ENCODE results near the gene PRTFDC1. TPM values are rescaled to one million over a fixed set of nuclear protein-coding genes. Genes with fewer than 3 reads are reported as not detected.

Gene PRTFDC1
- total and polyA plus RNA-seq, 2 of the 13 experiments (the other 11 are each of a cell fraction or from before 2014, with no cell fraction given) = not detected

GRCh38 chr10:24869354-24870015, 82.9 kb downstream of the PRTFDC1 start:
- FAIRE-seq = no peak
- no peaks in the 10 kb centered on the region for H4K20me1 ChIP-seq (ENCODE audit: insufficient read depth, low read length)
- H3K4me3 ChIP-seq (replicated peaks in 1 of 3; ENCODE audit: insufficient read depth in 1 of 3, low read depth in 2 of 3, low read length in 3 of 3) = no peak overlapping the region
- H3K27ac ChIP-seq (ENCODE audit: extremely low read length, insufficient read depth, low read length) = no peak overlapping the region
- DNase-seq (ENCODE audit: low spot score) = no peak
- no peak overlapping the region for H3K9ac ChIP-seq (ENCODE audit: insufficient read depth, low read depth, low read length)
- H3K27me3 ChIP-seq (ENCODE audit: control insufficient read depth in 1 of 2, insufficient read depth in 2 of 2, low read length in 2 of 2) = peaks cover 0 to 2% of the 10 kb centered on the region in 2 experiments; a peak in 2 of 5 replicates
- no peak overlapping the region for H3K4me2 ChIP-seq (ENCODE audit: low read depth, low read length)
- H3K36me3 ChIP-seq (replicated peaks in 1 of 2; ENCODE audit: control insufficient read depth in 1 of 2, insufficient read depth in 2 of 2, low read length in 2 of 2) = no peaks in the 10 kb centered on the region
- ChIA-PET POLR2A (no interaction called here), CTCF (ENCODE audit: low intra/inter-chr PET ratio, low total read pairs) (no interaction called here)
- BruUV-seq (replicated peaks) = no TSS peak
- ATAC-seq = no peak
- 0% methylated on average over 2 of the region's 2 CpGs for WGBS (ENCODE audit: low lambda C conversion rate)
- TF ChIP-seq ZFP82 (CRISPR knock-in tag; IDR thresholded peaks at IDR 0.05; ENCODE audit: borderline replicate concordance) = no peak
- no peak for TF ChIP-seq YEATS2 (CRISPR knock-in tag; IDR thresholded peaks at IDR 0.05; ENCODE audit: borderline replicate concordance)
- no peak for TF ChIP-seq CCDC6 (CRISPR knock-in tag; IDR thresholded peaks at IDR 0.05)
- TF ChIP-seq KAT2B (IDR thresholded peaks at IDR 0.05; ENCODE audit: borderline replicate concordance, low read depth, low read length) = no peak
- TF ChIP-seq, protein P1, sequence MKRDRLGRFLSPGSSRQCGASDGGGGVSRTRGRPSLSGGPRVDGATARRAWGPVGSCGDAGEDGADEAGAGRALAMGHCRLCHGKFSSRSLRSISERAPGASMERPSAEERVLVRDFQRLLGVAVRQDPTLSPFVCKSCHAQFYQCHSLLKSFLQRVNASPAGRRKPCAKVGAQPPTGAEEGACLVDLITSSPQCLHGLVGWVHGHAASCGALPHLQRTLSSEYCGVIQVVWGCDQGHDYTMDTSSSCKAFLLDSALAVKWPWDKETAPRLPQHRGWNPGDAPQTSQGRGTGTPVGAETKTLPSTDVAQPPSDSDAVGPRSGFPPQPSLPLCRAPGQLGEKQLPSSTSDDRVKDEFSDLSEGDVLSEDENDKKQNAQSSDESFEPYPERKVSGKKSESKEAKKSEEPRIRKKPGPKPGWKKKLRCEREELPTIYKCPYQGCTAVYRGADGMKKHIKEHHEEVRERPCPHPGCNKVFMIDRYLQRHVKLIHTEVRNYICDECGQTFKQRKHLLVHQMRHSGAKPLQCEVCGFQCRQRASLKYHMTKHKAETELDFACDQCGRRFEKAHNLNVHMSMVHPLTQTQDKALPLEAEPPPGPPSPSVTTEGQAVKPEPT (CRISPR knock-in tag; IDR thresholded peaks at IDR 0.05; ENCODE audit: low read depth) = no peak
- no peak for TF ChIP-seq KAT7 (CRISPR knock-in tag; IDR thresholded peaks at IDR 0.05; ENCODE audit: borderline replicate concordance)
- no peak for TF ChIP-seq HES4 (CRISPR knock-in tag; IDR thresholded peaks at IDR 0.05; ENCODE audit: borderline replicate concordance)
- TF ChIP-seq ZNF335 (CRISPR knock-in tag; IDR thresholded peaks at IDR 0.05) = no peak
- no peak for TF ChIP-seq ZNF557 (CRISPR knock-in tag; IDR thresholded peaks at IDR 0.05)
- TF ChIP-seq PREB (CRISPR knock-in tag; IDR thresholded peaks at IDR 0.05) = no peak
- no peak for TF ChIP-seq ZNF256 (CRISPR knock-in tag; conservative IDR thresholded peaks at IDR 0.05)
- TF ChIP-seq SNRNP70 (IDR thresholded peaks at IDR 0.05; ENCODE audit: low read depth, low read length) = no peak
- TF ChIP-seq ZBTB2 (CRISPR knock-in tag; IDR thresholded peaks at IDR 0.05; ENCODE audit: low read depth) = no peak
- TF ChIP-seq, protein P2, sequence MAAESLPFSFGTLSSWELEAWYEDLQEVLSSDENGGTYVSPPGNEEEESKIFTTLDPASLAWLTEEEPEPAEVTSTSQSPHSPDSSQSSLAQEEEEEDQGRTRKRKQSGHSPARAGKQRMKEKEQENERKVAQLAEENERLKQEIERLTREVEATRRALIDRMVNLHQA (CRISPR knock-in tag; IDR thresholded peaks at IDR 0.05) = no peak
- TF ChIP-seq RFXAP (CRISPR knock-in tag; IDR thresholded peaks at IDR 0.05; ENCODE audit: borderline replicate concordance) = no peak
- no peaks in the 10 kb centered on the region for H3K9me3 ChIP-seq (ENCODE audit: low read length)
- in situ Hi-C loops (cut with HindIII; ENCODE audit: extremely low pct_ligation_motif_present, low pct_unique_long_range_greater_than_20kb) (no loop called here), intact Hi-C loops (cut with micrococcal nuclease; ENCODE audit: unreplicated experiment) (no loop called here)
- no peaks in the 10 kb centered on the region for H3K79me2 ChIP-seq (ENCODE audit: insufficient read depth, low read length)
- no peak overlapping the region for H2AFZ ChIP-seq (ENCODE audit: low read length)
- H3K4me1 ChIP-seq (ENCODE audit: insufficient read depth, low read length) = peaks cover 7% of the 10 kb centered on the region; the same call in 1 of the 2 replicates
